T-helper 9 cell (primary cell): Measurements from ENCODE around the gene ZNF638.
"Not testable (repeated sequence)": the region's sequence is repeated elsewhere in the genome, so short reads cannot be mapped to it uniquely, and the experiment has no call there.

Experiments used
- DNase-seq: peaks from one replicate; pipeline ENCODE4 v3.0.0-alpha.2; 2020

Gene ZNF638

DNA sequence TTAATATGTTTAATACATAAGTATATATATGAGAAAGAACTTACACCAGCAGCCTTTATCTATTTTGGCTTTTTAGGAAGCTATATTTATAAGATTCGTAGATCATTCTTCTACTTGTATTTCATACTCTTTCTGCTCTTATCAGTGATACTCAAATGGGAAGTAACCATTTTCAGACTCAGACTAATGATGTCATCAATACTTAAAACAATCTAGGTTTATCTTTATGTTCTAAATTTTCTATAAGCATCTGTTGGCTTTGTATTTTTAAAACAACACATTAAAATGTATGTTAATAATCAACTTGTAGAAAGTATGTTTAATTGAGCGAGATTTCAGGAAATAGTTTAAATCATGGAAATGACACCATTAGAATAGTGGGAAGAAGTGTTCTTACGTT, 70.8 kb downstream of the ZNF638 start:
- no peak for DNase-seq

DNA sequence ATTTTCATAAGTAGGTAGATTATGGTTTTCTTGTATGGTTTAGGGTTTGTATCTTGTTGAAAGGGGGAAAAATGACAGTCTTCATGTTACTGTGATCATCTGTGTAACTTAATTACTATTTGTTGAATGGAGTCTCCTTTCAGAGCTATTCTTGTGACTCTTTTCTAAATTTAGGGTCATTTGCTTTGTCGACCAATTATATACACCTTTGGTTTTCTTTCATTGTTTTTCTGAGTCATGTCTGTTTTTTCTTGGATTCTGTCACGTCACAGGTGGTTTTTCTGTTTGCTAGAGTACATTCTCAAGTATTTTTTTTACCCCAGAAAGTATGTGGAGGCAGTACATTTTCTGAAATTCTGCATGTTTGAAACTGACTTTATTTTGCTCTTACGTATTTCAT, 78.0 kb downstream of the ZNF638 start:
- no peak for DNase-seq

DNA sequence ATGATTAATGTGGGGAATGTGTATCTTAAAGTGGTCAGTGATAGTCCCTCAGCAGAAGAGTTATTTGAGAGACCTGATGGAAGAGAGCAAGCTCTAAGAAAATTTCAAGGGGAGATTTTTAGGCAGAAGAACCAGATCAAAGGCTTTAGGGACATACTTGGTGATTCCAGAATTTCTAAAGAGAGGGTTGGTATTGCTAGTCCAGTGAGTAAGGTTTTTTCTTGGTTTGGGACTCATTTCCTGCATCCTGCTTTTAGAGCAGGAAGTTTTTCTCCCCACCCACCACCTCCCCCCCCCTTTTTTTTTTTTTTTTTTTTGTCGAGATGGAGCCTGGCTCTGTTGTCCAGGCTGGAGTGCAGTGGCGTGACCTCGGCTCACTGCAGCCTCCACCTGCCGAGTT, 79.1 kb downstream of the ZNF638 start:
- no peak for DNase-seq

DNA sequence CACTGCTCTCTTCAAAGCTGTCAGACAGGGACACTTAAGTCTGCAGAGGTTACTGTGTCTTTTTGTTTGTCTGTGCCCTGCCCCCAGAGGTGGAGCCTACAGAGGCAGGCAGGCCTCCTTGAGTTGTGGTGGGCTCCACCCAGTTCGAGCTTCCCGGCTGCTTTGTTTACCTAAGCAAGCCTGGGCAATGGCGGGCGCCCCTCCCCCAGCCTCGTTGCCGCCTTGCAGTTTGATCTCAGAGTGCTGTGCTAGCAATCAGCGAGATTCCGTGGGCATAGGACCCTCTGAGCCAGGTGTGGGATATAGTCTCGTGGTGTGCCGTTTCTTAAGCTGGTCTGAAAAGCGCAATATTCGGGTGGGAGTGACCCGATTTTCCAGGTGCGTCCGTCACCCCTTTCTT, 85.3 kb downstream of the ZNF638 start:
- not testable (repeated sequence) for DNase-seq

DNA sequence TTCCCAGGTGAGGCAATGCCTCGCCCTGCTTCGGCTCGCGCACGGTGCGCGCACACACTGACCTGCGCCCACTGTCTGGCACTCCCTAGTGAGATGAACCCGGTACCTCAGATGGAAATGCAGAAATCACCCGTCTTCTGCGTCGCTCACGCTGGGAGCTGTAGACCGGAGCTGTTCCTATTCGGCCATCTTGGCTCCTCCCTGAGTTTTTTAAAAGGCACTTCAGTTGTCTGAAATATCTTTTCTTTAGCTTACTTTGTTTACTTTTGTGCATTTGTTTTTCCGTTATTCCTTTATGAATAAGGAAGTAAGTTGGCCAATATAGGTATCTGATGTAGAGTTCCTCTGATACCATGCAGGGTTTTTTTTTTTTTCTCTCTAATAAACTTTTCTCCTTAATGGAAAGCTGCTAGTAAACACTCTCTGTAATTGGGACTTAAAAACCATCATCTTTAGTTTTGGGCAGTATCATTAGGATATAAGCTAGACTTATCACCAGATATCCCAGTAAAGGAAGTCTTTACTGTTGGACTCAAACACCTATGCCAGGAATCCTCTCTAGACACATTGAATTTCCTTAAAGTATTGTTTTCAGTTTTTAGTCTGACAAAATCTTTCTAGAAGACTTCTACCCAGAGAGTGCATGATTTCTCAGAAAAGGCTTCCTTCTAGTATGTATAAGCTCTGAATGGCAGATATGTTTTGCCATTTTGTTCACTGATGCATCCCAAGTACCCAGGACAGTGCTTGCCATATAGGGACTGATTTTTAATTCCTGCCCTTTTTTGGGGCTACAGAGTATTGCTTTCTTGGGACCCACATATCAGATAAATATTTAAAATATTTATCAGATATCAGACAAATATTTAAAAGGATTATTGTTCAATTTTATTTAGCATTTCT, 86.0 kb downstream of the ZNF638 start:
- DNase-seq: no peak

DNA sequence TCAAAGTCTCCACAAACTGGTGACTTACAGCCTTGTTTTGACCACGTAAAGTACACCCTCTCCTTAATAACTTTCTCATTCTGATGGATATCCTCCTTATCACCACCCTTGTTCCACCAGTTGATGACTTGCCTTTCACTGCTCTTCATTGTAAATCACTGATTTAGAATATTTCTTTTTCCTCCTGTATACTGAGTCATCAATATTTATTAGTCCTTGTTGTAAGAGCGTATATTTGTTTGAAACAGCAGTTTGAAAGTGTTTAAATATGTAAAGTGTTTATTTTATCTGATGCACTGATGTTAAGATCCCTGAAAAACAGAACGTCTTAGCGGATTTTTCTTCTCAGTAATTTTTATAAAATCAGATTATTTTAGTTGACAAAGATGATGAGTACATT, 87.6 kb downstream of the ZNF638 start:
- DNase-seq: no peak

GRCh38 chr2:71419976-71420375, 88.4 kb downstream of the ZNF638 start:
- no peak for DNase-seq

GRCh38 chr2:71422786-71423185, 91.2 kb downstream of the ZNF638 start:
- DNase-seq: no peak

GRCh38 chr2:71423817-71424420, 92.3 kb downstream of the ZNF638 start:
- no peak for DNase-seq

DNA sequence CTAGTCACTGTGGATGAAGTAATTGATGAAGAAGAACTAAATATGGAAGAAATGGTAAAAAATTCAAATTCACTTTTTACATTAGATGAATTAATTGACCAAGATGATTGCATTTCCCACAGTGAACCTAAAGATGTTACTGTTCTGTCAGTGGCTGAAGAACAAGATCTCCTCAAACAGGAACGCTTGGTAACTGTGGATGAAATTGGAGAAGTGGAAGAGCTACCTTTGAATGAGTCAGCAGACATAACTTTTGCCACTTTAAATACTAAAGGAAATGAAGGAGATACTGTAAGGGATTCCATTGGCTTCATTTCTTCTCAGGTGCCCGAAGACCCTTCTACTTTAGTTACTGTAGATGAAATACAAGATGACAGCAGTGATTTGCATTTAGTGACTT, 95.1 kb downstream of the ZNF638 start:
- DNase-seq: no peak

- DNase-seq: no peak
These were observed 97.1 kb downstream of the ZNF638 start for GRCh38 chr2:71428472-71429383.

DNA sequence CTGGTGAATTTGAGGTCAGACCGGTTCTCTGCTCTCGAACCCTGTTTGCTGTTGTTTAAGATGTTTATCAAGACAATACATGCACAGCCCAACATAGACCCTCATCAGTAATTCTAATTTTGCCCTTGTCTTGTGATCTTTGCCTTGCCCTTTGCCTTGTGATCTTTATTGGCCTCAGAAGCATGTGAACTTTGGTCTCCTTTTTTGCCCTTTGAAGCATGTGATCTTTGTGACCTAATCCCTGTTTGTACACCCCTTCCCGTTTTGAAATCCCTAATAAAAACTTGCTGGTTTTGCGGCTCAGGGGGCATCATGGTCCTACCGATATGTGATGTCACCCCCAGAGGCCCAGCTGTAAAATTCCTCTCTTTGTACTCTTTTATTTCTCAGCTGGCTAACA, 113.6 kb downstream of the ZNF638 start:
- not testable (repeated sequence) for DNase-seq

- DNase-seq: no peak
These were observed 114.9 kb downstream of the ZNF638 start for GRCh38 chr2:71446505-71446904.

DNA sequence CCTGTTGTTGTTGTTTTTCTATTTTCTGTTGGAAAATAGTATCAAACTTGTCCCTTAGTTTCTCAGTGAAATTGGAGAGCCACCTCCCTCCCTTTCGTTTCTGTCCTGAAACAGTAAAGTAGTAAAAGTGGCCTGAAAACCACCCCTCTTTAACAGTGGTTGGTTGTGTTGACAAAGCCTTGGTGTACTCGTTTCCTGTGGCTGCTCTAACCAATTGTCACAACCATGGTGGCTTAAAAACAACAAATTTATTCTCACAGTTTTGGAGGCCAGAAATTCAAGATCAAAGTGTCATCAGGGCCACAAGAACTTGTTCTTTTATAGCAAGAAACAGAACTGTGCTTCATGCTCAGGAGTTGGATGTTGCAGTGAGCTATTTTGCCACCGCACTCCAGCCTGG, 117.8 kb downstream of the ZNF638 start:
- no peak for DNase-seq

DNA sequence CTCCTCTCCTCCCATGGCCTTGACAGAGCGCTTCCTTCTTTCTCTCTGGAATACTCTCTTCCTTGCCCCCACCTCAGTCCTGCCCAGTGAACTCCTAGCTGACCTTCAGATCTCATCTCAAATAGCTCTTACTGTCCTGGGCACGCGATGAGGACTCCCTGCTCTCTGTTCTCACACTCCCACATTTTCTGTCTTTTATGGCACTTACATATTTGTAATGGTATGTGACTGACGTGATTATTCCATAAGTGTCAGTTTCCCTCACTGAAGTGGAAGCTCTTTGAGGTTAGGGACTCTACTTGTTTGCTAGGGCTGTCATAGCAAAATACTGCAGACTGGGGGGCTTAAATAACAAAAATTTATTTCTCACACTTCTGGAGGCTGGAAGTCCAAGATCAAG, 120.1 kb downstream of the ZNF638 start:
- DNase-seq: no peak

GRCh38 chr2:71452565-71452964, 121.0 kb downstream of the ZNF638 start:
- no peak for DNase-seq

GRCh38 chr2:71453404-71454220, 122.0 kb downstream of the ZNF638 start, which contains the start of gene DYSF:
Gene DYSF (plus strand): TSS chr2:71453561.
- DNase-seq: no peak

GRCh38 chr2:71454221-71455010, 122.8 kb downstream of the ZNF638 start:
- no peak for DNase-seq

DNA sequence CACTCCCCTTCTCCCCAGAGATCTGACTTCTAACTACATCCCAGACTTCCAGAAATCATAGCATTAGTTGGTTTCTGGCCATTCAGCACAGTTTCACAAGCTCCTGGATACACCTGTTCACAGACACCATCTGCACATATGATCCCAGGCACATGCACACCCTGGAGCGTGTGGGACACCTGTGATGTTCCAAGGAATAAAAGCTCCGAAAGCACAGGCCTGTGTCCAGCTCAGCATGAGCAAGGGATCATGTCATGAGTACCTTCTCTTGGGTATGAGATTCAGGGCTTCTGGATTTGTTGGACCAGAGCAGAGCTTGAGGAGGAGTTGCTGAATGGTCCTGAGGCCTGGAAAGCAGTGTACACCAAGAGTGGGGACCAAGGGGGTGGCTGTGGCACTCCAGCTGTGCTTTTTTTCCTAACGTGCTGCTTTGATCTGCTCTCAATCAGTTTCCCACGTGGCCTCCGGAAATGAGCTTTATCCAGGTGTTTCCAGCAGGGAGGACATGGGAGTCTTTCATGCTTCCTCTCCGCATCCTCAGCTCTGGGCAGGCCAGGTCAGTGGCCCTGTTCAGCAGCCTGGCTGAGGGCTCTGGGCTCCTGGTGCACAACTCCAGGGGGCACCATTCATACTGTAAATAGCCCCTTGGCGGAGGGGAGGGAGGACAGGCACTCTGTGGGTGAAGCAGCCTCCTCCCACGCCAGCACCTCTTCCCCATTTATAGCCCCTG, 123.6 kb downstream of the ZNF638 start:
- no peak for DNase-seq

DNA sequence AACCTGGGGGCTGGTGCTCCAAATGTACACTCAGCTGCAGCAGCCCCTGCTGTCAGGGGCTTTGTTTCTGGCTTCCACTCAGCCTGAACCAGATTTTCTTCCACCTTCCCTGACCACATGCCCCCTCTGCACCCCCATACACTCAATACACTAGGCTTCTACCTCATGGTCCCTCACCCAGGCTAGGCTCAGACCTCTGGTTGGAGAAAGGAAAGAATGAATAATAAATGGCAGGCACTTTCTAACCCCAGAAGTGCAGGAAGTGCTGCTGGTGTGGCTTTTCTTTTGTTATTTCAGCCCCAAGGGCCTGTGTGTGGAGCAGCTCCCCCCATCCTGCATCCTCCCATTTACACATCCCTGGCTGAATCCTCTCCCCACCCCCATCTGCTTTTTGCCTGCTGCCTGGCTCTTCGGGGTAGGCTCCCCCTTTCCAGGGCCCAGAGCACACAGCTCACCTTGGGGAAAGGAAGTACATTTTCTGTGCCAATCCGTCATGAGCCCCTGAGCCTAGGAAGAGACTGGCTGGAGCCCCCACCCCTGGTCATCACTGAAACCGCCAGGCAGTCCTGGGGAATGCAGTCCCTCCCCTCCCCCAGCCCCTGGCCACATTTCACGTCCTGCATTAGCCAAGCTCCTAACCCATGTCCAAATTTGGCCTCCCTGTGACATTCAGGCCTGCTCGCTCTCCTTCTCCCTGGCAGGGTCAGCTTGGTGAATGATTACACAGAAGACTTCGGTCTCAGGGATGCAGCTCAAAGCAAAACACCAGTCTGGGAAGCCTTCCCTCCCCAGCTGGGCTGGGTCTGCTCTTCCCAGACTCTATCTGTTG, 124.4 kb downstream of the ZNF638 start:
- DNase-seq: no peak
